Astrocyte (in vitro differentiated cells and primary cell): ENCODE results near the gene HVCN1. TPM values are rescaled to one million over a fixed set of nuclear protein-coding genes. Genes with fewer than 3 reads are reported as not detected.

Source experiments
- DNase-seq: peaks from one replicate; pipeline ENCODE4 v3.0.0-alpha.2; 2010; ENCODE audit warnings: low read depth
- FAIRE-seq: peaks from 2 replicates; lab custom pipeline; 2011; peaks lifted over from hg19 to GRCh38; lab: Jason Lieb, UNC
- H2AFZ ChIP-seq: 2 replicates; pipeline ENCODE4 v1.6.0; 2012; ENCODE audit warnings: low read depth, low read length, inconsistent platforms
- H3K27ac ChIP-seq: 2 replicates; pipeline ENCODE4 v1.5.1; 2011; ENCODE audit warnings: low read depth, low read length, inconsistent platforms
- H3K27me3 ChIP-seq: 2 replicates; pipeline ENCODE4 v1.6.0; 2011; ENCODE audit warnings: low read length, inconsistent platforms; ENCODE audit not compliant: insufficient read depth
- H3K36me3 ChIP-seq: 2 replicates; pipeline ENCODE4 v1.5.1; 2011; ENCODE audit warnings: low read length, inconsistent platforms; ENCODE audit not compliant: insufficient read depth
- H3K4me1 ChIP-seq: 2 replicates; pipeline ENCODE4 v1.5.1; 2011; ENCODE audit warnings: low read length, inconsistent platforms; ENCODE audit not compliant: insufficient read depth
- H3K4me2 ChIP-seq: 2 replicates; pipeline ENCODE4 v1.6.0; 2012; ENCODE audit warnings: low read length, inconsistent platforms
- H3K4me3 ChIP-seq: 2 replicates; pipeline ENCODE4 v1.5.1; 2011; ENCODE audit warnings: low read depth, mild to moderate bottlenecking, low read length, inconsistent platforms; ENCODE audit not compliant: insufficient read depth
- H3K79me2 ChIP-seq: 2 replicates; pipeline ENCODE4 v1.6.0; 2012; ENCODE audit warnings: mild to moderate bottlenecking, low read length, inconsistent platforms; ENCODE audit not compliant: insufficient read depth
- H3K9ac ChIP-seq: 2 replicates; pipeline ENCODE4 v1.6.0; 2012; ENCODE audit warnings: mild to moderate bottlenecking, low read length, inconsistent platforms
- H3K9me3 ChIP-seq: 2 replicates; pipeline ENCODE4 v1.5.1; 2012; ENCODE audit warnings: low read depth, mild to moderate bottlenecking, low read length, inconsistent platforms; ENCODE audit not compliant: insufficient read depth
- H4K20me1 ChIP-seq: 2 replicates; pipeline ENCODE4 v1.6.0; 2012; ENCODE audit warnings: low read length, inconsistent platforms; ENCODE audit not compliant: insufficient read depth
- H3K27ac Mint-ChIP-seq: one replicate; pipeline ENCODE4 v1.8.0; 2021; ENCODE audit warnings: mild to moderate bottlenecking, mixed read lengths; ENCODE audit not compliant: unreplicated experiment
- H3K27me3 Mint-ChIP-seq: one replicate; pipeline ENCODE4 v1.8.0; 2021; ENCODE audit warnings: low read depth, mixed read lengths; ENCODE audit not compliant: unreplicated experiment
- H3K36me3 Mint-ChIP-seq: one replicate; pipeline ENCODE4 v1.8.0; 2021; ENCODE audit warnings: low read depth, mixed read lengths; ENCODE audit not compliant: unreplicated experiment
- H3K4me1 Mint-ChIP-seq: one replicate; pipeline ENCODE4 v1.8.0; 2021; ENCODE audit warnings: low read depth, mixed read lengths; ENCODE audit not compliant: unreplicated experiment
- H3K4me3 Mint-ChIP-seq: one replicate; pipeline ENCODE4 v1.8.0; 2021; ENCODE audit warnings: mild to moderate bottlenecking, moderate library complexity, mixed read lengths; ENCODE audit not compliant: unreplicated experiment
- H3K9me3 Mint-ChIP-seq: one replicate; pipeline ENCODE4 v1.8.0; 2021; ENCODE audit warnings: mild to moderate bottlenecking, mixed read lengths; ENCODE audit not compliant: unreplicated experiment
- EZH2 ChIP-seq: IDR thresholded peaks from 2 replicates; pipeline ENCODE4 v1.6.1; 2012; ENCODE audit warnings: mild to moderate bottlenecking, low read length, inconsistent platforms; ENCODE audit not compliant: insufficient read depth
- total RNA-seq: library from RNA; stranded (reverse); gene quantifications from 2 replicates; pipeline ENCODE4 v1.2.1, GENCODE V29; 2021
- TF ChIP-seq, protein P1 (sequence below): IDR thresholded peaks from 2 replicates; pipeline ENCODE4 v1.5.1; 2011; ENCODE audit warnings: low read depth, mild to moderate bottlenecking, inconsistent platforms, low read length, moderate library complexity; ENCODE audit not compliant: insufficient read depth

The HVCN1 gene
- total RNA-seq, 1 donor from 2014 or later = 1.0 TPM

DNA sequence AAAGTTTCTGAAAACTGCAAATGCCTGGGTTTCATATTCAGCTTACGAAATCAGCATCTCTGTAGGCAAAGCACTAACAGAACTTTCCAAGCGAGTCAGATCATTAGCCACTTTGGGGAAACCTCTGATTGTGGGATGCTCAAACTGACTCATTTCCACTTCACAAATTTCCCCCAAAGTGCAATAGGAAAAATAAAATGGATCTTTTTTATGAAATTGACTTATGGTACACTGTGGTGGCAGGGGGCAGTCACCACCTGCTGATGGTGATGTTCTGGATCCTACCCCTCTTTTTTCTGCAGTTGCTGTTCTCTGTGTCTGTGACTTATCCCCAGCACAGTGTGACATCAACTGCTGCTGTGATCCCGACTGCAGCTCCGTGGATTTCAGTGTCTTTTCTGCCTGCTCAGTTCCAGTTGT is 69.4 kb downstream of the HVCN1 start:
- H3K4me3 ChIP-seq = no peak overlapping the region
- no peak overlapping the region for H2AFZ ChIP-seq
- Mint-ChIP-seq H3K27me3 (peaks cover 3% of the 10 kb centered on the region), H3K9me3 (no peaks in the 10 kb centered on the region), H3K36me3 (no peaks in the 10 kb centered on the region), H3K4me3 (no peak overlapping the region), H3K4me1 (no peaks in the 10 kb centered on the region), H3K27ac (no peak overlapping the region)
- H3K9ac ChIP-seq = no peak overlapping the region
- no peaks in the 10 kb centered on the region for H3K27me3 ChIP-seq
- H4K20me1 ChIP-seq = no peaks in the 10 kb centered on the region
- H3K27ac ChIP-seq = no peak overlapping the region
- H3K79me2 ChIP-seq = no peaks in the 10 kb centered on the region
- peaks cover 1% of the 10 kb centered on the region for H3K4me1 ChIP-seq
- DNase-seq = no peak
- TF ChIP-seq, protein P1, sequence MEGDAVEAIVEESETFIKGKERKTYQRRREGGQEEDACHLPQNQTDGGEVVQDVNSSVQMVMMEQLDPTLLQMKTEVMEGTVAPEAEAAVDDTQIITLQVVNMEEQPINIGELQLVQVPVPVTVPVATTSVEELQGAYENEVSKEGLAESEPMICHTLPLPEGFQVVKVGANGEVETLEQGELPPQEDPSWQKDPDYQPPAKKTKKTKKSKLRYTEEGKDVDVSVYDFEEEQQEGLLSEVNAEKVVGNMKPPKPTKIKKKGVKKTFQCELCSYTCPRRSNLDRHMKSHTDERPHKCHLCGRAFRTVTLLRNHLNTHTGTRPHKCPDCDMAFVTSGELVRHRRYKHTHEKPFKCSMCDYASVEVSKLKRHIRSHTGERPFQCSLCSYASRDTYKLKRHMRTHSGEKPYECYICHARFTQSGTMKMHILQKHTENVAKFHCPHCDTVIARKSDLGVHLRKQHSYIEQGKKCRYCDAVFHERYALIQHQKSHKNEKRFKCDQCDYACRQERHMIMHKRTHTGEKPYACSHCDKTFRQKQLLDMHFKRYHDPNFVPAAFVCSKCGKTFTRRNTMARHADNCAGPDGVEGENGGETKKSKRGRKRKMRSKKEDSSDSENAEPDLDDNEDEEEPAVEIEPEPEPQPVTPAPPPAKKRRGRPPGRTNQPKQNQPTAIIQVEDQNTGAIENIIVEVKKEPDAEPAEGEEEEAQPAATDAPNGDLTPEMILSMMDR = no peak
- H3K4me2 ChIP-seq = no peak overlapping the region
- H3K9me3 ChIP-seq = no peaks in the 10 kb centered on the region
- FAIRE-seq = no peak
- H3K36me3 ChIP-seq = peaks cover 3% of the 10 kb centered on the region

DNA sequence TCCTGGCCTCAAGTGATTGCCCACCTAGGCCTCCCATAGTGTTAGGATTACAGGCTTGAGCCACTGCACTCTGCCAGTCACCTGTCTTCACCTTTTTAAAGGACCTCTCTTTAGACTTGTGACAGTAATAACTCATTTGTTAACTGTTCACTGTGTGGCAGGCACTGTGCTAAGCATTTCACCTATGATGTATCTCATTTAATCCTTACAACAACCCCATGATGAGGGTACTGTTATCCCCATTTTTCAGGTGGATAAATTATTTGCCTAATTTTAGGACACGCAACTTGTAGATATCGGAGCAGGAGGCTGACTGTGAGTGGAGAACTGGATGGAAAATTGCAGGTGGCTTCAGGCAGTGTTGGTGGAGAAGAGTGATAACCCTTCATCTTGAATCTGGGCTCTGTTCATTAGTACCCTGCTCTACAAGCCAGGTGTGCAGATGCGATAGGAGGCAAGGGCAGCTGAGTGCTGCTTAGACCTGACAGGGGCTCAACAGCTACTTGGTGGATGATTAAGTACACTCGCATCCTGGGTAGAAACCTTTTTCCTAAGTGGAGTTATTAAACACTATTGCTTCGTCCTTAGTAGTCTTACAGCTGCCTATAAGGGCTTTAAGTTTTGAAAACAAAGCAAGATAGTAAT is 72.3 kb downstream of the HVCN1 start:
- Histone ChIP-seq H3K9me3 (no peaks in the 10 kb centered on the region), H3K4me3 (no peak overlapping the region), H3K9ac (no peak overlapping the region), H3K36me3 (peaks cover 3% of the 10 kb centered on the region), H3K27me3 (no peaks in the 10 kb centered on the region), H4K20me1 (no peaks in the 10 kb centered on the region), H2AFZ (no peak overlapping the region), H3K4me2 (no peak overlapping the region), H3K4me1 (peaks cover 7% of the 10 kb centered on the region), H3K79me2 (peaks cover 2% of the 10 kb centered on the region), H3K27ac (no peak overlapping the region)
- Mint-ChIP-seq H3K9me3 (no peaks in the 10 kb centered on the region), H3K4me1 (peaks cover 2% of the 10 kb centered on the region), H3K4me3 (no peak overlapping the region), H3K36me3 (no peaks in the 10 kb centered on the region), H3K27me3 (no peaks in the 10 kb centered on the region), H3K27ac (no peak overlapping the region)
- DNase-seq (no peak), FAIRE-seq (no peak)
- TF ChIP-seq, protein P1 = no peak
- no peak for TF ChIP-seq EZH2

DNA sequence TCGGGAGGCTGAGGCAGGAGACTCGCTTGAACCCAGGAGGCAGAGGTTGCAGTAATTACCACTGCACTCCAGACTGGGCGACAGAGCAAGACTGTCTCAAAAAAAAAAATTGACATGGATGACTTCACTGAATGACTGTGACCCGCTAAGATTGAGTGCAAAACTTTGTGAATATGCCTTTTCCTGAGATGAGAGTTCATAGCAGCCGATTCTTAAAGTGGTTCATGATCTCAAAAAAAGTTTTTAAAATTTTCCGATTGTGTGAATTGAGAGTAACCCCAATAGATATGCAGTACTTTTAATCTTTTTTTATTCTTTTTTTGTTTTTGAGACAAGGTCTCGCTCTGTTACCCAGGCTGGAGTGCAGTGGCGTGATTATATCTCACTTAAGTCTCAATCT is 73.7 kb downstream of the HVCN1 start:
- Mint-ChIP-seq H3K9me3 (no peaks in the 10 kb centered on the region), H3K4me1 (peaks cover 2% of the 10 kb centered on the region), H3K27me3 (no peaks in the 10 kb centered on the region), H3K36me3 (no peaks in the 10 kb centered on the region), H3K4me3 (peak overlapping the region; percentile 52), H3K27ac (no peak overlapping the region)
- H3K4me3 ChIP-seq = no peak overlapping the region
- no peak overlapping the region for H3K27ac ChIP-seq
- TF ChIP-seq, protein P1 = no peak
- TF ChIP-seq EZH2 = no peak
- H3K36me3 ChIP-seq = peaks cover 3% of the 10 kb centered on the region
- no peak overlapping the region for H2AFZ ChIP-seq
- peaks cover 2% of the 10 kb centered on the region for H3K79me2 ChIP-seq
- H4K20me1 ChIP-seq = no peaks in the 10 kb centered on the region
- H3K9ac ChIP-seq = no peak overlapping the region
- no peak for FAIRE-seq
- DNase-seq = no peak
- no peak overlapping the region for H3K4me2 ChIP-seq
- no peaks in the 10 kb centered on the region for H3K9me3 ChIP-seq
- no peaks in the 10 kb centered on the region for H3K27me3 ChIP-seq
- peaks cover 7% of the 10 kb centered on the region for H3K4me1 ChIP-seq
